PC-3 (cell line): Measurements from ENCODE around the gene CFAP99.

Experiments used
- EZH2 ChIP-seq: fragments of 300-600 bp; sonication (generic); IDR thresholded peaks from one replicate; pipeline ENCODE4 v1.6.1; 2017; ENCODE audit warnings: antibody characterized with exemption, mild to moderate bottlenecking, low read length; ENCODE audit not compliant: unreplicated experiment
- TF ChIP-seq, protein P1 (sequence below): fragments of 300-600 bp; sonication (generic); conservative IDR thresholded peaks from 2 replicates; pipeline ENCODE4 v1.5.1; 2017; ENCODE audit warnings: antibody characterized with exemption, low read depth, mild to moderate bottlenecking, low read length

DNA sequence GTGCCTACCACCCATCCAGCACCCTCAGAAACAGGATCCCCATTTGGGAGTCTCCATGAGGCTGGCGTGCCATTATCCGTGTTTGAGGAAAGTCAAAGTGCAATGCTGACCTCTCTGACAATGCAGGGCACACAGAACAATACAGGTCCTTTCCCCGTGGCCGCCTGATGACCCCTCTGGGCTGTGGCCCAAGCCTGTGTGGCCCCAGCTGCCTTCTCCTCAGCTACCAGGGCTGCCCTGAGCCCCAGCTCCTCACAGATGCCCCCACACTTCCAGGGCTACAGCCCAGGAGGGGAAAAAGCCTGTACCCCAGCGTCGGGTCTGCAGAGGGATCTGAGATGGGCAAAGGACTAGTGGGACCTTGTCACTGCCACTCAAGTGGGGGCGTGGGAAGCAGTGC is 15.8 kb upstream of the CFAP99 start:
- TF ChIP-seq, protein P1, sequence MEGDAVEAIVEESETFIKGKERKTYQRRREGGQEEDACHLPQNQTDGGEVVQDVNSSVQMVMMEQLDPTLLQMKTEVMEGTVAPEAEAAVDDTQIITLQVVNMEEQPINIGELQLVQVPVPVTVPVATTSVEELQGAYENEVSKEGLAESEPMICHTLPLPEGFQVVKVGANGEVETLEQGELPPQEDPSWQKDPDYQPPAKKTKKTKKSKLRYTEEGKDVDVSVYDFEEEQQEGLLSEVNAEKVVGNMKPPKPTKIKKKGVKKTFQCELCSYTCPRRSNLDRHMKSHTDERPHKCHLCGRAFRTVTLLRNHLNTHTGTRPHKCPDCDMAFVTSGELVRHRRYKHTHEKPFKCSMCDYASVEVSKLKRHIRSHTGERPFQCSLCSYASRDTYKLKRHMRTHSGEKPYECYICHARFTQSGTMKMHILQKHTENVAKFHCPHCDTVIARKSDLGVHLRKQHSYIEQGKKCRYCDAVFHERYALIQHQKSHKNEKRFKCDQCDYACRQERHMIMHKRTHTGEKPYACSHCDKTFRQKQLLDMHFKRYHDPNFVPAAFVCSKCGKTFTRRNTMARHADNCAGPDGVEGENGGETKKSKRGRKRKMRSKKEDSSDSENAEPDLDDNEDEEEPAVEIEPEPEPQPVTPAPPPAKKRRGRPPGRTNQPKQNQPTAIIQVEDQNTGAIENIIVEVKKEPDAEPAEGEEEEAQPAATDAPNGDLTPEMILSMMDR = no peak
- TF ChIP-seq EZH2 = no peak
